Neural cell (in vitro differentiated cells): ENCODE measurements around the gene SUSD6. TPM values are rescaled to one million over a fixed set of nuclear protein-coding genes. Genes with fewer than 3 reads are reported as not detected.

ENCODE experiments used
- H2AFZ ChIP-seq: fragments of 200-600, 300-800 bp; sonication (generic), shearing (Covaris generic); 2 replicates; pipeline ENCODE4 v1.6.0; 2014; ENCODE audit warnings: low read depth, mild to moderate bottlenecking, antibody characterized with exemption, low read length, moderate library complexity
- H3F3A ChIP-seq: fragments of 200-600 bp; shearing (Covaris generic); 2 replicates; pipeline ENCODE4 v1.6.1; 2016; ENCODE audit warnings: mild to moderate bottlenecking, moderate library complexity, mixed read lengths, antibody characterized with exemption, low read length; ENCODE audit not compliant: insufficient read depth, poor library complexity, severe bottlenecking
- H3K27ac ChIP-seq: fragments of 200-600, 300-800 bp; sonication (generic), shearing (Covaris generic); 2 replicates; pipeline ENCODE4 v1.5.1; 2014; ENCODE audit warnings: mild to moderate bottlenecking, low read length, moderate library complexity
- H3K27me3 ChIP-seq: fragments of 300-800, 200-600 bp; sonication (generic), shearing (Covaris generic); 2 replicates; pipeline ENCODE4 v1.6.0; 2014; ENCODE audit warnings: mild to moderate bottlenecking, low read depth, low read length, moderate library complexity; ENCODE audit not compliant: insufficient read depth
- H3K36me3 ChIP-seq: fragments of 300-800, 200-600 bp; sonication (generic), shearing (Covaris generic); 2 replicates; pipeline ENCODE4 v1.5.1; 2014; ENCODE audit warnings: mild to moderate bottlenecking, antibody characterized with exemption, low read length, moderate library complexity; ENCODE audit not compliant: insufficient read depth
- H3K4me2 ChIP-seq: fragments of 300-800, 200-600 bp; sonication (generic), shearing (Covaris generic); 2 replicates; pipeline ENCODE4 v1.6.0; 2014; ENCODE audit warnings: mild to moderate bottlenecking, low read length
- H3K4me3 ChIP-seq: fragments of 300-800, 200-600 bp; sonication (generic), shearing (Covaris generic); 2 replicates; pipeline ENCODE4 v1.5.1; 2014; ENCODE audit warnings: mild to moderate bottlenecking, low read length, moderate library complexity
- H3K79me2 ChIP-seq: fragments of 200-600 bp; shearing (Covaris generic); replicated peaks from 2 replicates; pipeline ENCODE4 v1.6.0; 2014; ENCODE audit warnings: mild to moderate bottlenecking, low read length, moderate library complexity; ENCODE audit not compliant: insufficient read depth
- H3K9ac ChIP-seq: fragments of 300-800, 200-600 bp; sonication (generic), shearing (Covaris generic); 2 replicates; pipeline ENCODE4 v1.6.1; 2016; ENCODE audit warnings: mild to moderate bottlenecking, low read length, mixed read lengths
- H3K9me2 ChIP-seq: fragments of 200-600 bp; shearing (Covaris generic); 2 replicates; pipeline ENCODE4 v1.6.1; 2016; ENCODE audit warnings: mild to moderate bottlenecking, low read length, mixed read lengths; ENCODE audit not compliant: insufficient read depth
- H3K9me3 ChIP-seq: fragments of 200-600, 300-800 bp; sonication (generic), shearing (Covaris generic); 2 replicates; pipeline ENCODE4 v1.6.1; 2016; ENCODE audit warnings: mild to moderate bottlenecking, mixed run types, low read length, moderate library complexity, mixed read lengths
- H4K20me1 ChIP-seq: fragments of 200-600 bp; shearing (Covaris generic); 2 replicates; pipeline ENCODE4 v1.6.1; 2016; ENCODE audit warnings: mild to moderate bottlenecking, mixed run types; ENCODE audit not compliant: insufficient read depth
- CTCF ChIP-seq: fragments of 450-650 bp; IDR thresholded peaks from 2 replicates; pipeline ENCODE4 v1.5.1; 2014; ENCODE audit warnings: antibody characterized with exemption, mild to moderate bottlenecking, moderate library complexity; ENCODE audit not compliant: poor library complexity, severe bottlenecking
- EP300 ChIP-seq: fragments of 450-650 bp; conservative IDR thresholded peaks from 2 replicates; pipeline ENCODE4 v1.6.1; 2014; ENCODE audit warnings: antibody characterized with exemption, mild to moderate bottlenecking, moderate library complexity; ENCODE audit not compliant: poor library complexity, severe bottlenecking
- EZH2 ChIP-seq: fragments of 200-600, 300-800 bp; shearing (Covaris generic), sonication (generic); IDR thresholded peaks from 2 replicates; pipeline ENCODE4 v1.6.1; 2014; ENCODE audit warnings: antibody characterized with exemption, low read length, borderline replicate concordance, mild to moderate bottlenecking; ENCODE audit not compliant: insufficient read depth, poor library complexity, severe bottlenecking
- MXI1 ChIP-seq: fragments of 450-650 bp; conservative IDR thresholded peaks from 2 replicates; pipeline ENCODE4 v1.6.1; 2014; ENCODE audit warnings: antibody characterized with exemption, mild to moderate bottlenecking; ENCODE audit not compliant: poor library complexity, severe bottlenecking
- POLR2AphosphoS5 ChIP-seq: IDR thresholded peaks from 2 replicates; pipeline ENCODE4 v1.6.1; 2012
- RAD21 ChIP-seq: fragments of 450-650 bp; conservative IDR thresholded peaks from 2 replicates; pipeline ENCODE4 v1.6.1; 2014; ENCODE audit warnings: antibody characterized with exemption, mild to moderate bottlenecking, moderate library complexity
- REST ChIP-seq: IDR thresholded peaks from 2 replicates; pipeline ENCODE4 v1.6.1; 2012; ENCODE audit warnings: borderline replicate concordance
- SMC3 ChIP-seq: fragments of 450-650 bp; conservative IDR thresholded peaks from 2 replicates; pipeline ENCODE4 v1.6.1; 2014; ENCODE audit warnings: antibody characterized with exemption, mild to moderate bottlenecking, moderate library complexity; ENCODE audit not compliant: poor library complexity
- TAF1 ChIP-seq: IDR thresholded peaks from 2 replicates; pipeline ENCODE4 v1.6.1; 2012; ENCODE audit warnings: low read depth
- polyA plus RNA-seq: library from polyadenylated mRNA; depleted of rRNA; stranded (reverse); fragments of >200 nt; gene quantifications from 2 replicates; pipeline ENCODE4 v1.2.3, GENCODE V29; 2014

SUSD6 gene
- polyA plus RNA-seq, 1 donor from 2014 or later, result 5.1 TPM

GRCh38 chr14:69572030-69572840, 39.2 kb upstream of the SUSD6 start:
- no peak overlapping the region for H3K9ac ChIP-seq
- H3K4me2 ChIP-seq, result no peak overlapping the region
- no peaks in the 10 kb centered on the region for H3F3A ChIP-seq
- no peak for TF ChIP-seq CTCF
- TF ChIP-seq POLR2AphosphoS5, result no peak
- no peak for TF ChIP-seq SMC3
- TF ChIP-seq TAF1, result no peak
- no peak for TF ChIP-seq MXI1
- no peak for TF ChIP-seq REST
- TF ChIP-seq RAD21, result no peak
- TF ChIP-seq EZH2, result no peak
- no peak for TF ChIP-seq EP300
- no peak overlapping the region for H3K27ac ChIP-seq
- no peak overlapping the region for H3K4me3 ChIP-seq
- no peaks in the 10 kb centered on the region for H3K27me3 ChIP-seq
- no peak overlapping the region for H2AFZ ChIP-seq
- H3K9me3 ChIP-seq, result peaks cover 7% of the 10 kb centered on the region
- H3K36me3 ChIP-seq, result no peaks in the 10 kb centered on the region
- H3K79me2 ChIP-seq, result no peaks in the 10 kb centered on the region
- H3K9me2 ChIP-seq, result no peaks in the 10 kb centered on the region
- no peaks in the 10 kb centered on the region for H4K20me1 ChIP-seq

- H3K4me2 ChIP-seq, result no peak overlapping the region
- H4K20me1 ChIP-seq, result no peaks in the 10 kb centered on the region
- H3K9ac ChIP-seq, result no peak overlapping the region
- no peak overlapping the region for H2AFZ ChIP-seq
- no peaks in the 10 kb centered on the region for H3K9me2 ChIP-seq
- H3K79me2 ChIP-seq, result no peaks in the 10 kb centered on the region
- H3K36me3 ChIP-seq, result no peaks in the 10 kb centered on the region
- H3K27ac ChIP-seq, result no peak overlapping the region
- H3K27me3 ChIP-seq, result no peaks in the 10 kb centered on the region
- H3K4me3 ChIP-seq, result no peak overlapping the region
- no peaks in the 10 kb centered on the region for H3F3A ChIP-seq
- H3K9me3 ChIP-seq, result peaks cover 7% of the 10 kb centered on the region
- TF ChIP-seq CTCF (no peak), TAF1 (no peak), POLR2AphosphoS5 (no peak), EZH2 (no peak), MXI1 (no peak), SMC3 (no peak), REST (no peak), EP300 (no peak), RAD21 (no peak)
Measured at GRCh38 chr14:69572841-69573135, 38.6 kb upstream of the SUSD6 start.
